ENCODE results near the gene TDRD10. TPM values are rescaled to one million over a fixed set of nuclear protein-coding genes. Genes with fewer than 3 reads are reported as not detected.

Gene TDRD10
- total and polyA plus RNA-seq, 2 of the 4 experiments (the other 2 are of a cell fraction): not detected

- H4K5ac ChIP-seq (ENCODE audit: low read depth, low read length): no peak overlapping the region
- no peaks in the 10 kb centered on the region for H3K36me3 ChIP-seq (ENCODE audit: control insufficient read depth, insufficient read depth, low read length)
- intact Hi-C loops (cut with micrococcal nuclease): no loop called here
- H3K4me2 ChIP-seq (ENCODE audit: low read depth, low read length): no peak overlapping the region
- H2BK120ac ChIP-seq (ENCODE audit: low read depth, low read length): no peak overlapping the region
- in situ Hi-C loops (cut with MboI; ENCODE audit: low sequenced_read_pairs): no loop called here
- H4K20me1 ChIP-seq (ENCODE audit: insufficient read depth, low read length): peaks cover 10% of the 10 kb centered on the region; the same call in 1 of the 2 replicates
- no peak overlapping the region for H2BK20ac ChIP-seq (ENCODE audit: low read depth, low read length)
- DNase-seq (no peak), ATAC-seq (ENCODE audit: low read depth) (no peak)
- no peak for TF ChIP-seq POLR2A (IDR thresholded peaks at IDR 0.05; ENCODE audit: low read depth, low read length)
- no peak for TF ChIP-seq NFE2L2 (IDR thresholded peaks at IDR 0.05; ENCODE audit: low read depth, low read length)
- TF ChIP-seq BHLHE40 (IDR thresholded peaks at IDR 0.05; ENCODE audit: low read depth, low read length): no peak
- no peak for TF ChIP-seq MAZ (IDR thresholded peaks at IDR 0.05; ENCODE audit: borderline replicate concordance, low read depth, low read length)
- no peak for TF ChIP-seq SMC3 (IDR thresholded peaks at IDR 0.05; ENCODE audit: low read depth, low read length)
- TF ChIP-seq FOS (IDR thresholded peaks at IDR 0.05; ENCODE audit: low read depth, low read length): no peak
- no peak for TF ChIP-seq CHD1 (IDR thresholded peaks at IDR 0.05; ENCODE audit: low read depth, low read length)
- TF ChIP-seq MAFK (IDR thresholded peaks at IDR 0.05; ENCODE audit: low read depth, low read length): no peak
- TF ChIP-seq USF2 (IDR thresholded peaks at IDR 0.05; ENCODE audit: low read depth, low read length): no peak
- TF ChIP-seq, protein P1, sequence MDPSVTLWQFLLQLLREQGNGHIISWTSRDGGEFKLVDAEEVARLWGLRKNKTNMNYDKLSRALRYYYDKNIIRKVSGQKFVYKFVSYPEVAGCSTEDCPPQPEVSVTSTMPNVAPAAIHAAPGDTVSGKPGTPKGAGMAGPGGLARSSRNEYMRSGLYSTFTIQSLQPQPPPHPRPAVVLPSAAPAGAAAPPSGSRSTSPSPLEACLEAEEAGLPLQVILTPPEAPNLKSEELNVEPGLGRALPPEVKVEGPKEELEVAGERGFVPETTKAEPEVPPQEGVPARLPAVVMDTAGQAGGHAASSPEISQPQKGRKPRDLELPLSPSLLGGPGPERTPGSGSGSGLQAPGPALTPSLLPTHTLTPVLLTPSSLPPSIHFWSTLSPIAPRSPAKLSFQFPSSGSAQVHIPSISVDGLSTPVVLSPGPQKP (IDR thresholded peaks at IDR 0.05; ENCODE audit: borderline replicate concordance, low read depth, low read length): no peak
- no peak for TF ChIP-seq RCOR1 (IDR thresholded peaks at IDR 0.05; ENCODE audit: insufficient replicate concordance, low read length)
- H2BK5ac ChIP-seq (ENCODE audit: low read depth, low read length, poor library complexity, severe bottlenecking): no peak overlapping the region
- H3K9me1 ChIP-seq (ENCODE audit: insufficient read depth, low read length): peaks cover 4% of the 10 kb centered on the region; the same call in 1 of the 2 replicates
- H3K4ac ChIP-seq (ENCODE audit: low read depth, low read length): no peak overlapping the region
- no peak overlapping the region for H4K8ac ChIP-seq (ENCODE audit: low read depth in 2 of 2, low read length in 2 of 2)
- H3K9ac ChIP-seq (ENCODE audit: low read depth, low read length): no peak overlapping the region
- no peak overlapping the region for H2BK15ac ChIP-seq (ENCODE audit: low read depth, low read length)
- dilution Hi-C loops (cut with HindIII; ENCODE audit: low sequenced_read_pairs, unreplicated experiment): no loop called here
- ChIA-PET CTCF (no interaction called here), POLR2A (ENCODE audit: unreplicated experiment) (no interaction called here)
- H3K27ac ChIP-seq (ENCODE audit: insufficient read depth, low read length): no peak overlapping the region
- no TSS peak for BruUV-seq (replicated peaks)
- H3K9me3 ChIP-seq (ENCODE audit: control insufficient read depth, insufficient read depth, low read length): no peaks in the 10 kb centered on the region
- no peak overlapping the region for H2AK9ac ChIP-seq (replicated peaks; ENCODE audit: low read depth, low read length, poor library complexity)
- no peak overlapping the region for H3K14ac ChIP-seq (replicated peaks; ENCODE audit: low read depth, low read length)
- H3K79me1 ChIP-seq (ENCODE audit: low read depth in 1 of 2, low read length in 2 of 2): no peaks in the 10 kb centered on the region
- no peak overlapping the region for H4K91ac ChIP-seq (ENCODE audit: insufficient read depth, low read depth, low read length)
- H3K23ac ChIP-seq (ENCODE audit: low read depth, low read length): no peak overlapping the region
- no peak overlapping the region for H3K4me3 ChIP-seq (ENCODE audit: insufficient read depth, low read depth, low read length)
- no peak overlapping the region for H3K18ac ChIP-seq (ENCODE audit: low read depth, low read length)
- no peak overlapping the region for H2AK5ac ChIP-seq (ENCODE audit: low read depth, low read length)
- H3K4me1 ChIP-seq (ENCODE audit: control insufficient read depth, insufficient read depth, low read length): peaks cover 4% of the 10 kb centered on the region; the same call in 1 of the 2 replicates
- WGBS, 2 experiments (ENCODE audit: extremely low coverage in 2 of 2, insufficient read length in 1 of 2): 92% methylated on average over 55 of the region's 59 CpGs; no CpG with 5 or more reads in 1 of the 2 experiments
- peak overlapping the region; percentile 29 for H2AFZ ChIP-seq (replicated peaks; ENCODE audit: low read length, poor library complexity)
- peaks cover 39% of the 10 kb centered on the region for H3K27me3 ChIP-seq (ENCODE audit: control insufficient read depth, insufficient read depth, low read length)
- no peak overlapping the region for H3K56ac ChIP-seq (ENCODE audit: extremely low read depth, insufficient read depth, low read length)
Observed at GRCh38 chr1:154571244-154571963, 69.4 kb downstream of the TDRD10 start.

Measured in IMR-90 (cell line).